ENCODE data around the gene ST3GAL3.

DNA sequence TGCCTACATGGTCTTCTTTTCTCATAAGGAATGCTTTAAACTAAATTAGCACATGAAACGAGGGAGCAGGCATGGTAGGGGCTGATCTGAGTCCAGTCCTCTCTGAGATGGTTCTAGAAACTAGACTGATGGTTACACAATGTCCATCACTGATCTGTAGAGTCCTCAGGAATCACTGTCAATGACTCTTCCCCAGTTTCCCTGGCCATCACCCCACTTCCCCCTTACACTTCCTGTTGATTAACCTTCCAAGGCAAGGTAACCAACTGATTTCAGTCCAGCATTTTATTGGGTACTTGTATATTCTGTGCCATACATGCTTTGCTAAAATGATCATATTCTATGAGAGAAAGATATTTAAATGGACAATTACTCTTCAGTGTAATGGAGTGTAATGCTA lies 125.7 kb downstream of the ST3GAL3 start:
- TF ChIP-seq, protein P1, sequence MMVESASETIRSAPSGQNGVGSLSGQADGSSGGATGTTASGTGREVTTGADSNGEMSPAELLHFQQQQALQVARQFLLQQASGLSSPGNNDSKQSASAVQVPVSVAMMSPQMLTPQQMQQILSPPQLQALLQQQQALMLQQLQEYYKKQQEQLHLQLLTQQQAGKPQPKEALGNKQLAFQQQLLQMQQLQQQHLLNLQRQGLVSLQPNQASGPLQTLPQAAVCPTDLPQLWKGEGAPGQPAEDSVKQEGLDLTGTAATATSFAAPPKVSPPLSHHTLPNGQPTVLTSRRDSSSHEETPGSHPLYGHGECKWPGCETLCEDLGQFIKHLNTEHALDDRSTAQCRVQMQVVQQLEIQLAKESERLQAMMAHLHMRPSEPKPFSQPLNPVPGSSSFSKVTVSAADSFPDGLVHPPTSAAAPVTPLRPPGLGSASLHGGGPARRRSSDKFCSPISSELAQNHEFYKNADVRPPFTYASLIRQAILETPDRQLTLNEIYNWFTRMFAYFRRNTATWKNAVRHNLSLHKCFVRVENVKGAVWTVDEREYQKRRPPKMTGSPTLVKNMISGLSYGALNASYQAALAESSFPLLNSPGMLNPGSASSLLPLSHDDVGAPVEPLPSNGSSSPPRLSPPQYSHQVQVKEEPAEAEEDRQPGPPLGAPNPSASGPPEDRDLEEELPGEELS (CRISPR knock-in tag; IDR thresholded peaks at IDR 0.05), result no peak
- TF ChIP-seq NR2C2 (CRISPR knock-in tag; IDR thresholded peaks at IDR 0.05), result no peak
- TF ChIP-seq, protein P2, sequence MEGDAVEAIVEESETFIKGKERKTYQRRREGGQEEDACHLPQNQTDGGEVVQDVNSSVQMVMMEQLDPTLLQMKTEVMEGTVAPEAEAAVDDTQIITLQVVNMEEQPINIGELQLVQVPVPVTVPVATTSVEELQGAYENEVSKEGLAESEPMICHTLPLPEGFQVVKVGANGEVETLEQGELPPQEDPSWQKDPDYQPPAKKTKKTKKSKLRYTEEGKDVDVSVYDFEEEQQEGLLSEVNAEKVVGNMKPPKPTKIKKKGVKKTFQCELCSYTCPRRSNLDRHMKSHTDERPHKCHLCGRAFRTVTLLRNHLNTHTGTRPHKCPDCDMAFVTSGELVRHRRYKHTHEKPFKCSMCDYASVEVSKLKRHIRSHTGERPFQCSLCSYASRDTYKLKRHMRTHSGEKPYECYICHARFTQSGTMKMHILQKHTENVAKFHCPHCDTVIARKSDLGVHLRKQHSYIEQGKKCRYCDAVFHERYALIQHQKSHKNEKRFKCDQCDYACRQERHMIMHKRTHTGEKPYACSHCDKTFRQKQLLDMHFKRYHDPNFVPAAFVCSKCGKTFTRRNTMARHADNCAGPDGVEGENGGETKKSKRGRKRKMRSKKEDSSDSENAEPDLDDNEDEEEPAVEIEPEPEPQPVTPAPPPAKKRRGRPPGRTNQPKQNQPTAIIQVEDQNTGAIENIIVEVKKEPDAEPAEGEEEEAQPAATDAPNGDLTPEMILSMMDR (IDR thresholded peaks at IDR 0.05), result no peak
- TF ChIP-seq, protein P3, sequence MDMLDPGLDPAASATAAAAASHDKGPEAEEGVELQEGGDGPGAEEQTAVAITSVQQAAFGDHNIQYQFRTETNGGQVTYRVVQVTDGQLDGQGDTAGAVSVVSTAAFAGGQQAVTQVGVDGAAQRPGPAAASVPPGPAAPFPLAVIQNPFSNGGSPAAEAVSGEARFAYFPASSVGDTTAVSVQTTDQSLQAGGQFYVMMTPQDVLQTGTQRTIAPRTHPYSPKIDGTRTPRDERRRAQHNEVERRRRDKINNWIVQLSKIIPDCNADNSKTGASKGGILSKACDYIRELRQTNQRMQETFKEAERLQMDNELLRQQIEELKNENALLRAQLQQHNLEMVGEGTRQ (CRISPR knock-in tag; IDR thresholded peaks at IDR 0.05), result no peak
- TF ChIP-seq, protein P4, sequence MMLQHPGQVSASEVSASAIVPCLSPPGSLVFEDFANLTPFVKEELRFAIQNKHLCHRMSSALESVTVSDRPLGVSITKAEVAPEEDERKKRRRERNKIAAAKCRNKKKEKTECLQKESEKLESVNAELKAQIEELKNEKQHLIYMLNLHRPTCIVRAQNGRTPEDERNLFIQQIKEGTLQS (CRISPR knock-in tag; conservative IDR thresholded peaks at IDR 0.05), result no peak
- no peak for TF ChIP-seq SMAD3 (CRISPR knock-in tag; IDR thresholded peaks at IDR 0.05; ENCODE audit: borderline replicate concordance)
- TF ChIP-seq, protein P5, sequence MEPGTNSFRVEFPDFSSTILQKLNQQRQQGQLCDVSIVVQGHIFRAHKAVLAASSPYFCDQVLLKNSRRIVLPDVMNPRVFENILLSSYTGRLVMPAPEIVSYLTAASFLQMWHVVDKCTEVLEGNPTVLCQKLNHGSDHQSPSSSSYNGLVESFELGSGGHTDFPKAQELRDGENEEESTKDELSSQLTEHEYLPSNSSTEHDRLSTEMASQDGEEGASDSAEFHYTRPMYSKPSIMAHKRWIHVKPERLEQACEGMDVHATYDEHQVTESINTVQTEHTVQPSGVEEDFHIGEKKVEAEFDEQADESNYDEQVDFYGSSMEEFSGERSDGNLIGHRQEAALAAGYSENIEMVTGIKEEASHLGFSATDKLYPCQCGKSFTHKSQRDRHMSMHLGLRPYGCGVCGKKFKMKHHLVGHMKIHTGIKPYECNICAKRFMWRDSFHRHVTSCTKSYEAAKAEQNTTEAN (CRISPR knock-in tag; IDR thresholded peaks at IDR 0.05), result no peak
- no peak for TF ChIP-seq ZNF138 (CRISPR knock-in tag; conservative IDR thresholded peaks at IDR 0.05)
- TF ChIP-seq FOXJ3 (CRISPR knock-in tag; IDR thresholded peaks at IDR 0.05; ENCODE audit: borderline replicate concordance), result no peak
- TF ChIP-seq RELA (CRISPR knock-in tag; IDR thresholded peaks at IDR 0.05; ENCODE audit: borderline replicate concordance), result no peak
- TF ChIP-seq ZNF121 (CRISPR knock-in tag; IDR thresholded peaks at IDR 0.05), result no peak

Data from WTC11 (cell line).